ENCODE results near the gene KCNT1. TPM values are rescaled to one million over a fixed set of nuclear protein-coding genes. Genes with fewer than 3 reads are reported as not detected.

Gene KCNT1
- total RNA-seq, 2 experiments from 2014 or later, result 0.11 to 0.22 TPM

- intact Hi-C loops (cut with DNase I, micrococcal nuclease), result no loop called here
- Histone ChIP-seq H3K27ac (ENCODE audit: low read depth in 1 of 2, low read length in 2 of 2) (no peak overlapping the region), H3K36me3 (ENCODE audit: insufficient read depth, low read length) (no peaks in the 10 kb centered on the region), H3K4me3 (ENCODE audit: low read length) (no peak overlapping the region), H3K4me1 (ENCODE audit: insufficient read depth, low read length) (no peaks in the 10 kb centered on the region), H3K27me3 (ENCODE audit: control insufficient read depth in 1 of 2, insufficient read depth in 2 of 2, low read length in 2 of 2) (peaks cover 14 to 19% of the 10 kb centered on the region in 2 experiments), H3K9me3 (ENCODE audit: control insufficient read depth in 1 of 2, insufficient read depth in 1 of 2, low read length in 2 of 2) (peaks cover 0 to 16% of the 10 kb centered on the region in 2 experiments)
- H3K27me3 Mint-ChIP-seq, result peaks cover 21% of the 10 kb centered on the region
- H3K9me3 Mint-ChIP-seq, result no peaks in the 10 kb centered on the region
- POLR2A ChIA-PET, result no interaction called here
- DNase-seq (no peak), ATAC-seq (ENCODE audit: poor library complexity) (no peak)
- H3K36me3 Mint-ChIP-seq (ENCODE audit: low read depth), result no peaks in the 10 kb centered on the region
- no peak for TF ChIP-seq CTCF (IDR thresholded peaks at IDR 0.05)
- no peak overlapping the region for H3K27ac Mint-ChIP-seq
- CTCF ChIA-PET, result no interaction called here
- H3K4me3 Mint-ChIP-seq, result no peak overlapping the region
- no peaks in the 10 kb centered on the region for H3K4me1 Mint-ChIP-seq (ENCODE audit: low read depth)
Measured at GRCh38 chr9:135737840-135738521, 36.0 kb downstream of the KCNT1 start.

- no peaks in the 10 kb centered on the region for H3K9me3 Mint-ChIP-seq
- no peaks in the 10 kb centered on the region for H3K4me1 ChIP-seq (ENCODE audit: insufficient read depth, low read length)
- no peak for TF ChIP-seq CTCF (IDR thresholded peaks at IDR 0.05)
- H3K36me3 ChIP-seq (ENCODE audit: insufficient read depth, low read length), result no peaks in the 10 kb centered on the region
- POLR2A ChIA-PET, result no interaction called here
- H3K9me3 ChIP-seq (ENCODE audit: control insufficient read depth in 1 of 2, insufficient read depth in 1 of 2, low read length in 2 of 2), result peaks cover 0 to 9% of the 10 kb centered on the region in 2 experiments
- no peaks in the 10 kb centered on the region for H3K4me1 Mint-ChIP-seq (ENCODE audit: low read depth)
- CTCF ChIA-PET, result no interaction called here
- H3K27ac Mint-ChIP-seq, result no peak overlapping the region
- no peaks in the 10 kb centered on the region for H3K36me3 Mint-ChIP-seq (ENCODE audit: low read depth)
- intact Hi-C loops (cut with DNase I, micrococcal nuclease), result no loop called here
- peaks cover 21% of the 10 kb centered on the region for H3K27me3 Mint-ChIP-seq
- DNase-seq (no peak), ATAC-seq (ENCODE audit: poor library complexity) (no peak)
- H3K27me3 ChIP-seq (ENCODE audit: control insufficient read depth in 1 of 2, insufficient read depth in 2 of 2, low read length in 2 of 2), result peaks cover 14 to 19% of the 10 kb centered on the region in 2 experiments
- no peak overlapping the region for H3K4me3 ChIP-seq (ENCODE audit: low read length)
- H3K4me3 Mint-ChIP-seq, result no peak overlapping the region
- no peak overlapping the region for H3K27ac ChIP-seq (ENCODE audit: low read depth in 1 of 2, low read length in 2 of 2)
Measured at GRCh38 chr9:135739271-135740220, 37.6 kb downstream of the KCNT1 start.

DNA sequence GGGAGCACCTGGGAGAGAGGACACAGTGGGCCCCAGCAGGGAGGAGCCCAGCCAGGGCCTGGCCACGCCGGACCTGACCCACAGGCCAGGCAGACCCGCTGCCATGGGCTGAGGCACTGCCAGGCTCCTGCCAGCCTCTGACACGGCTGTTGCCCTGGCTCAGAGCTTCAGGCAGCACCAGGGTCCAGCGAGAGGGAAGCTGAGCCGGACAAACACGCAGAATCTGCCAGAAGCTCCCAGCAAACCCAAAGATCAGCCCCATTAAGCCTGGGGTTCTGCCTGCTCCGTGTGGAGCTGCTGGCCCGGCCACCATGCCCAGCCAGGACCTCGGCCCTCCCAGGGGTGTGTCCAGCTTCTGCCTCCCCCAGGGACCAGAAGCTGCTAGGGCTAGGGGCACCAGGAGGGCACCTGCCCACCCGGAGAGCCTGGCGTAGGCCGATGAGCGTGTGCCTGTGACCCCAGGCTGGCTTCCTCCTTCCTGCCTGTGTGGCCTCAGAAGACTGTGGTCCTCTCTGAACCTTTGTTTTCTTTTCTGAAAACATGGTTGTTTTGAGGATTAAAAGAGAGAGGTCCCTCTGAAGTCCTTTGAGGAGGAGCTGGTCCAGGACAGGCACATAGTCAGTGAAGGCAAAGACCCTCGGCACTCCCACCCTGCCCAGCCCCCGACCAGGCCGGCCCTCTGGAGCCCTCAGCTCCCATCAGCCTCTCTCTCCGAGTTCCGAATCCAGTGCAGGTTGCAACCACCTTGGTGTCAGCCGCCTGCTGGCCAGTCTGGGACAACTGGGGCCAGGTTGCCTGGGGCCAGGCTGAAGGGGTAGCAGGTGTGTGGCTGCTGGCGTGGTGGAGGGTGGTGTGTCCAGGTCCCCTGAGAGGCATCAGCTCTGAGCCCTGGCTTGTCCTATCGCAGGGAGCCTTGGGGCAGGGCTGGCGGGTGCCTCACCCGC, 39.6 kb downstream of the KCNT1 start:
- H3K27me3 ChIP-seq (ENCODE audit: control insufficient read depth in 1 of 2, insufficient read depth in 2 of 2, low read length in 2 of 2), result peaks cover 6 to 19% of the 10 kb centered on the region in 2 experiments
- ChIA-PET POLR2A (no interaction called here), CTCF (no interaction called here)
- H3K9me3 ChIP-seq (ENCODE audit: control insufficient read depth in 1 of 2, insufficient read depth in 1 of 2, low read length in 2 of 2), result no peaks in the 10 kb centered on the region
- Mint-ChIP-seq H3K27ac (no peak overlapping the region), H3K36me3 (ENCODE audit: low read depth) (no peaks in the 10 kb centered on the region), H3K27me3 (peaks cover 21% of the 10 kb centered on the region), H3K9me3 (no peaks in the 10 kb centered on the region), H3K4me3 (no peak overlapping the region), H3K4me1 (ENCODE audit: low read depth) (no peaks in the 10 kb centered on the region)
- no peak for ATAC-seq (ENCODE audit: poor library complexity)
- H3K4me1 ChIP-seq (ENCODE audit: insufficient read depth, low read length), result no peaks in the 10 kb centered on the region
- TF ChIP-seq CTCF (IDR thresholded peaks at IDR 0.05), result no peak
- no peaks in the 10 kb centered on the region for H3K36me3 ChIP-seq (ENCODE audit: insufficient read depth, low read length)
- H3K27ac ChIP-seq (ENCODE audit: low read depth in 1 of 2, low read length in 2 of 2), result no peak overlapping the region
- intact Hi-C loops (cut with DNase I, micrococcal nuclease), result no loop called here
- H3K4me3 ChIP-seq (ENCODE audit: low read length), result no peak overlapping the region
- DNase-seq, result no peak

Measured in CD4-positive, alpha-beta T cell (primary cell).